Thoracic aorta (tissue), 2 donors: Measurements from ENCODE around the gene ZNF236. TPM values are rescaled to one million over a fixed set of nuclear protein-coding genes. Genes with fewer than 3 reads are reported as not detected.
A peak's percentile ranks its signal among the peaks of the same experiment; 100 is the strongest.

Experiments used
- ATAC-seq: fragments of 150-250 bp; one replicate; pipeline ENCODE4 v1.8.0; 2017; ENCODE audit warnings: low read depth; ENCODE audit not compliant: insufficient number of reproducible peaks, low FRiP score
- DNase-seq: peaks from one replicate; pipeline ENCODE4 v3.0.0-alpha.2; 2020; ENCODE audit warnings: low spot score
- H3K27ac ChIP-seq, 2 donors: fragments of 200-600 bp; sonication (generic); 1 replicate in 1 of 2; 2 replicates in 1 of 2; pipeline ENCODE4 v1.5.1; 2016; ENCODE audit warnings: mild to moderate bottlenecking in 2 of 2, moderate library complexity in 2 of 2
- H3K27me3 ChIP-seq: fragments of 200-600 bp; sonication (generic); replicated peaks from 2 replicates; pipeline ENCODE4 v1.6.0; 2016; ENCODE audit warnings: mild to moderate bottlenecking; ENCODE audit not compliant: insufficient read depth
- H3K36me3 ChIP-seq: fragments of 200-600 bp; sonication (generic); one replicate; pipeline ENCODE4 v1.5.1; 2016
- H3K4me1 ChIP-seq, 2 donors: fragments of 200-600 bp; sonication (generic); 1 replicate in 1 of 2; 2 replicates in 1 of 2; pipeline versions ENCODE4 v1.5.1 to v1.6.0; 2016; ENCODE audit warnings: low read depth in 2 of 2, mild to moderate bottlenecking in 1 of 2; ENCODE audit not compliant: control insufficient read depth in 1 of 2
- H3K4me3 ChIP-seq: fragments of 200-600 bp; sonication (generic); 2 replicates; pipeline ENCODE4 v1.5.1; 2016; ENCODE audit warnings: mild to moderate bottlenecking
- H3K9me3 ChIP-seq: fragments of 200-600 bp; sonication (generic); 2 replicates; pipeline ENCODE4 v1.5.1; 2016
- total RNA-seq, 2 donors: library from RNA; depleted of rRNA; stranded (reverse); fragments of >200 nt; gene quantifications; one replicate each; pipeline versions ENCODE4 v1.1.0 to v1.2.3, GENCODE V29; 2016
- TF ChIP-seq, protein P1 (sequence below): fragments of 200-600 bp; sonication (generic); IDR thresholded peaks from one replicate; pipeline ENCODE4 v1.5.1; 2019; ENCODE audit warnings: antibody characterized with exemption

The ZNF236 gene
- total RNA-seq, 2 donors from 2014 or later: 14.1 to 22.5 TPM

DNA sequence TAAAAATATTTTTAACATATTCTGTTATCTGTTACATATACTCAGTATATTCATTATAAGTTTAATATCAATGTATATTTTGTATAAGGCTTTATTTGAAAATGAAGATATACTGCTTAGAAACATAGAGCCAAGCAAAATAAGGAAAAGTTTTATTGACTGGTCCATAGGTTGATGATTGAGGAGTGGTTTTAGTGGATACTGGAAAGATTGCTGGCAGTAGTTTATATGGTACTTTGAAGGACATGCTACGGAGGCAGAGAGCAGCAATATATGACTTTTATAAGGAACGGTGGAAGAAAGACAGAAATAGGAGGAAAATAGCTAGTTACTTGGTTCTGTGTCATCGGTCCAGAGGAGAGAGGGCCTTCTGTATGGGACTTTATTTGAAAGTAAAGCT is 92.4 kb downstream of the ZNF236 start:
- TF ChIP-seq, protein P1, sequence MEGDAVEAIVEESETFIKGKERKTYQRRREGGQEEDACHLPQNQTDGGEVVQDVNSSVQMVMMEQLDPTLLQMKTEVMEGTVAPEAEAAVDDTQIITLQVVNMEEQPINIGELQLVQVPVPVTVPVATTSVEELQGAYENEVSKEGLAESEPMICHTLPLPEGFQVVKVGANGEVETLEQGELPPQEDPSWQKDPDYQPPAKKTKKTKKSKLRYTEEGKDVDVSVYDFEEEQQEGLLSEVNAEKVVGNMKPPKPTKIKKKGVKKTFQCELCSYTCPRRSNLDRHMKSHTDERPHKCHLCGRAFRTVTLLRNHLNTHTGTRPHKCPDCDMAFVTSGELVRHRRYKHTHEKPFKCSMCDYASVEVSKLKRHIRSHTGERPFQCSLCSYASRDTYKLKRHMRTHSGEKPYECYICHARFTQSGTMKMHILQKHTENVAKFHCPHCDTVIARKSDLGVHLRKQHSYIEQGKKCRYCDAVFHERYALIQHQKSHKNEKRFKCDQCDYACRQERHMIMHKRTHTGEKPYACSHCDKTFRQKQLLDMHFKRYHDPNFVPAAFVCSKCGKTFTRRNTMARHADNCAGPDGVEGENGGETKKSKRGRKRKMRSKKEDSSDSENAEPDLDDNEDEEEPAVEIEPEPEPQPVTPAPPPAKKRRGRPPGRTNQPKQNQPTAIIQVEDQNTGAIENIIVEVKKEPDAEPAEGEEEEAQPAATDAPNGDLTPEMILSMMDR: no peak
- DNase-seq (no peak), ATAC-seq (no peak)
- Histone ChIP-seq H3K4me3 (no peak overlapping the region), H3K27me3 (no peaks in the 10 kb centered on the region), H3K27ac (no peak overlapping the region), H3K36me3 (peaks cover 26% of the 10 kb centered on the region), H3K9me3 (no peaks in the 10 kb centered on the region), H3K4me1 (no peaks in the 10 kb centered on the region)

DNA sequence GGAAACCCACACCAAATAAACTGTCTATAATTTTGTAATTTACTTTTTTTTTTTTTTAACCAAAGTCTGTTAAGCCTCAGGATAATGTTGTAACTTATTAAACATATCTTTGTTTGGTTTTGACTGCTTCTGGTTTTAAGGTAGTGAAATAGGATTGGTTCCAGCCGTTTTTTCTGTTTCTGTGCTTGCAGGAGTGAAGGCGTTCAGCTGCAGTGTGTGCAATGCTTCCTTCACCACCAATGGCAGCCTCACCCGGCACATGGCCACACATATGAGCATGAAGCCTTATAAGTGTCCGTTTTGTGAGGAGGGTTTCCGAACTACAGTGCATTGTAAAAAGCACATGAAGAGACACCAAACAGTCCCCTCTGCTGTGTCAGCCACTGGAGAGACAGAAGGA is 93.1 kb downstream of the ZNF236 start:
- H3K9me3 ChIP-seq: no peaks in the 10 kb centered on the region
- no peak for DNase-seq
- no peak overlapping the region for H3K4me3 ChIP-seq
- H3K27ac ChIP-seq: no peak overlapping the region
- H3K36me3 ChIP-seq: peaks cover 29% of the 10 kb centered on the region
- TF ChIP-seq, protein P1: no peak
- no peak for ATAC-seq
- no peaks in the 10 kb centered on the region for H3K27me3 ChIP-seq
- H3K4me1 ChIP-seq: no peaks in the 10 kb centered on the region

DNA sequence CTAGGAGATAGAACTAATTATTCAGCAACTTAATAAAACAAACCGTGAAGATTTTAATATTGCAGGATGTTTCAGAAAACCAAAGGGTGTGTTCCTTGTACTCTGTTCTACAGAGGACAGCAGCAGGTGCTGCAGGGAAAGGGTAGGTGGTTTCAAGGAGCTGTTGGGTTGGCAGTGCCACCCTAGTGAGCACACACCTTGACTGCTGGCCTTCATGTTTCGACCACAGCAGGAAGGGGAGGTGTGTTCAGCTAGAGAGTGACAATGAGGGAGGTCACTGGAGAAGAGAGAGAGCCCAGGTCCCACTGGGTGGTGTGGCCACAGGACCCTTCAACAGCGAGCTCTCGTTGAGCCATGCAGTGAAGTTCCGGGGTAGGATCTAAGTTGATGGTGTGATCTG is 98.6 kb downstream of the ZNF236 start:
- Histone ChIP-seq H3K27me3 (no peaks in the 10 kb centered on the region), H3K36me3 (peaks cover 24% of the 10 kb centered on the region), H3K27ac (no peak overlapping the region), H3K9me3 (no peaks in the 10 kb centered on the region), H3K4me3 (no peak overlapping the region), H3K4me1 (no peaks in the 10 kb centered on the region)
- TF ChIP-seq, protein P1: no peak
- ATAC-seq (no peak), DNase-seq (no peak)

DNA sequence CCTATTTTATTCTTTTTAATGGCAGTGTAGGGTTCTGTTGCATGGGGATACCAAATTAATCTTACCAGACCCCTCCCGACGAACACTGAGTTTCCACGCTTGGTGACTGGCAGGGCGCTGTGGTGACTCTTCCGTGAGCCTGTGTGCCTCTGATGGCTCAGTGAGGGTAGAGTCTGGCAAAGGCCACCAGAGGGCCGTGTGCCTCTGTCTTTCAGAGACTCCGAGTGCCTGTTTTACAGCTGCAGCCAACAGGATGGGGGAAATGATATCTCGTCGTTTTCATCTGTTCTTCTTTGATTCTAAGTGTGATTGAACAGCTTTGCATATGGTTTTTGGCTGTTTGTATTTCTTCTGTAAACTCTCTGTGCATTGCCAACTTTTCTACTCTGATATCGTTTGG is 99.8 kb downstream of the ZNF236 start:
- Histone ChIP-seq H3K4me3 (no peak overlapping the region), H3K36me3 (peaks cover 27% of the 10 kb centered on the region), H3K9me3 (no peaks in the 10 kb centered on the region), H3K4me1 (no peaks in the 10 kb centered on the region), H3K27me3 (no peaks in the 10 kb centered on the region), H3K27ac (no peak overlapping the region)
- ATAC-seq: no peak
- DNase-seq: no peak
- TF ChIP-seq, protein P1: no peak

DNA sequence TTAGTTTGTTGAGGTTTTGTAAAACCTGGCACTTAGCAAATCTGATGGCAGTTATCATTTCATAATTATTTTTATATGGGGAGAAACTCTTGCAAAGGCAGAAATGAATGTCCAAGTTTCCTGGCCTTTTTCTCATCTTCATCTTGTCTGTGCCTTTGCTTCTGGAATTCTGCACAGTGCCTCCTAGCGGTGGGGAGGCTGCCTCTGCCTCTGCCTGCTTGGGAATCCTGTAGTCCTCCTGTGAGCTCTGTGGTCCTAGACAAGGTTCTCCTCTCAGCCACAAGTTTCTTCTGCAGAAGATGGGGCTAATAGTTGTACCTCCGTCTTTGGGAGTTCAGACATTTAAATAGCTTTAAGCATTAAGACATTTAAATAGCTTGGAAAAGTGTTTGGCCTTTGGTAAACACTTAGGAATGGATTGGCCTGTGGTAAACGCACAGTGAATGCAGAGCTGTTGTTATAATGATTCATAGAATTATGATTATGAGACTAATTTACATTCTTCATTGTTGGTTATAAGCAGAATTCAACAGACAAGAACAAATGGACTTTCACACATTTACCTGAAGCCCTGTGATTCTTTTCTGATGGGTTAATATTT is 101.2 kb downstream of the ZNF236 start:
- peaks cover 25% of the 10 kb centered on the region for H3K36me3 ChIP-seq
- H3K27me3 ChIP-seq: no peaks in the 10 kb centered on the region
- DNase-seq (no peak), ATAC-seq (no peak)
- H3K27ac ChIP-seq: no peak overlapping the region
- H3K9me3 ChIP-seq: no peaks in the 10 kb centered on the region
- TF ChIP-seq, protein P1: peak; percentile 31
- no peak overlapping the region for H3K4me3 ChIP-seq
- no peaks in the 10 kb centered on the region for H3K4me1 ChIP-seq
